NCI-H345 treated with DMSO at 0.1 percent for 48 hours (cell line): Measurements from ENCODE around the gene BRSK1.

Experiments used
- DNase-seq: peaks from one replicate; lab custom pipeline; 2025; ENCODE audit not compliant: unreplicated experiment; lab: John Stamatoyannopoulos, UW

BRSK1 gene

GRCh38 chr19:55273978-55274707 lies 9.7 kb upstream of the BRSK1 start:
- no peak for DNase-seq

GRCh38 chr19:55275851-55276719 lies 7.7 kb upstream of the BRSK1 start:
- no peak for DNase-seq

- DNase-seq, result no peak
Observed at GRCh38 chr19:55276720-55277430, 6.9 kb upstream of the BRSK1 start.

GRCh38 chr19:55277494-55277893 lies 6.3 kb upstream of the BRSK1 start:
- no peak for DNase-seq

DNA sequence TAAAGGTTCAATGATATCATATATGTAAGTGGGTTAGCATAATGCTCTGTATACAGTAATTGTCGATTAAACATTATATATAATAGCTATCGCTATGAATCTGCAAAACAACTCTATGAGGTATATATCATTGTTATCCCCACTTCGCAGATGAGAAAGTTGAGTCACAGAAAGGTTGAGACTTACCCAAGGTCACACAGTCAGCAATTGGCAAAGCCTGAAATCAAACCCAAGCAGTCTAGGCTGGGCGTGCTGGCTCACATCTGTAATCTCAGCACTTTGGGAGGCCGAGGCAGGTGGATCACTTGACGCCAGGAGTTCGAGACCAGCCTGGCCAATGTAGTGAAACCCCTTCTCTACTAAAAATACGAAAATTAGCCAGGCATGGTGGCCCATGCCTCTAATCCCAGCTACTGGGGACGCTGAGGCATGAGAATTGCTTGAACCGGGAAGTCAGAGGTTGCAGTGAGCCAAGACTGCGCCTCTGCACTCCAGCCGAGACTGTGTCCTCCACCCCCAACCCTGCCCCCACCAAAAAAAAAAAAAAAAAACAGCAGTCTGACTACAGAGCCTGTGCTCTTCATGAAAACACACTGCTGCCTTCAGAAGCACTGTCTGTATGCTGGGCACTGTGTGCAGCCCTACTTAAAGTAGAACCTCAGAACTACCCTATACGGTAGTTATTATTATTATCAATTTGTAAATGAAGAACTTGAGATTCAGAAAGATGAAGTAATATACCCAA lies 5.2 kb upstream of the BRSK1 start:
- no peak for DNase-seq

DNA sequence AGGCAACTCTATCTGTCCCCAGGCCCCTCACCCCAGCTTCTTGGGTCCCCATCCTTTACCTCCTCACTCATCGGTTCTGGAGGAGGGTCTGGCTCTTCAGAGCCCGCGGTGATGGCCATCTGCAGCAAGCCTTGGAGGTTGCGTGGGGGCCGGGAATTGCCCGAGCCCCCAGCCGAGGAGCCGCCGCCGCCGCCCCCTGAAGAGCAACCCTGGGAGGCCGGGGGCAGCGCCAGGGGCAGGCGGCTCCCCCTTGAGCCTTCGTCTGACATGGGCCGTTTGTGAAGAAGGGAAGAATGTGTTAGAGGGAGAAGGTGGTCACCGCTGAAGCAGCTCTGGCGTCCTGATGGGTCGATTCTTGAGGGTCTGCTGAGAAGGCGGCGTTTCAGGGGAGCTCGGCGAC lies 4.5 kb upstream of the BRSK1 start:
- DNase-seq, result no peak

- peak; percentile 85 for DNase-seq
Observed at GRCh38 chr19:55279770-55280643, 3.8 kb upstream of the BRSK1 start, which contains the start of gene HSPBP1. Gene HSPBP1 (minus strand): TSS chr19:55280110. CDS start chr19:55279608, 502 bp downstream.

DNA sequence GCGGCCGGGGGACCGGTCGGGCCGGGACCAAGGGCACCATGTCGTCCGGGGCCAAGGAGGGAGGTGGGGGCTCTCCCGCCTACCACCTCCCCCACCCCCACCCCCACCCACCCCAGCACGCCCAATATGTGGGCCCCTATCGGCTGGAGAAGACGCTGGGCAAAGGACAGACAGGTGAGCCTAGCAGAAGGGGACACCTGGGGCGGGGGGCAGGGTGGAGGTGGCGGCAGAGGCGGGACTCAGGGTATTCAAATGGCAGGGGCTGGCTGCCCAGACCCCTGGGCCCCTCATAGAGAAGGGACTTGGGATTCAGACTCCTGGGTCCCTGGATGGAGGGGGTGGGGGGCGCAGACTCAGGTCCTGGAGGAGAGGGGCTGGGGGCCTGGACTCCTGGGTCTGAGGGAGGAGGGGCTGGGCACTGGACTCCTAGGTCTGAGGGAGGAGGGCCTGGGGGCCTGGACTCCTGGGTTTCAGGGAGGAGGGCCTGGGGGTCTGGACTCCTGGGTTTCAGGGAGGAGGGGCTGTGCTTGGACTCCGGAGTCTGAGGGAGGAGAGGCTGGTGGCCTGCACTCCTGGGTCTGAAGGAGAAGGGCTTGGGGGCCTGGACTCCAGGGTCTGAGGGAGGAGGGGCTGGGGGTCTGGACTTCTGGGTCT lies 735 bp downstream of the BRSK1 start:
- no peak for DNase-seq

DNA sequence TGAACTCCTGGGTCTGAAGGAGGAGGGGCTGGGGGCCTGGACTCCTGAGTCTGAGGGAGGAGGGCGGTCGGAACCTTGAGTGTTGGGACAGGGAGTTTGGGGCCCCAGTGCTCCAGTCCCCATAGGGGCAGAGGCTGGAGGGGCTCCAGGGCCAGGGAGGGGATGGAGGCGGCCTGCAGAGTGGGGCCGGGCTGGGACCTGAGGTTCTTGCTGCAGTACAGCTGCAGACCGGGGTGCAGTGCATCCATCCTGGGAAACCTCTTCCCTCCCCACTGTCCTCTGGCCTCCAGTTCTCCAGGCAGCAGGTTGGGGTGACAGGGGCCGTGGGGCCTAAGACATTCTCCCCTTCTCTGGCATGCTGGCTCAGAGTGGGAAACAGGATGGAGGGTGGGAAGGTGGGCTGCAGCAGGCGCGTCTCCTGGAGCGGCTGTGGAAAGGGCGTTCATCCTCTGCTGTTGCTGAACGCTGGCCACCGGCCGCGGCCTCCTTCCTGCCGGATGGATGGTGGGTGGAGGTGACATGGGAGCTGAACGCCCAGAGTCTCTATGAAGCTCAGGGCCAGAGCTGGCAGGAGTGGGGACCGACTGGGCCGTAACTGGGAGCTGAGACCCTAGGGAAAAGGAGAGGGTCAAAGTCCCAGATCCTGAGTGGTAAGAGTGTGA lies 1.6 kb downstream of the BRSK1 start:
- no peak for DNase-seq

DNA sequence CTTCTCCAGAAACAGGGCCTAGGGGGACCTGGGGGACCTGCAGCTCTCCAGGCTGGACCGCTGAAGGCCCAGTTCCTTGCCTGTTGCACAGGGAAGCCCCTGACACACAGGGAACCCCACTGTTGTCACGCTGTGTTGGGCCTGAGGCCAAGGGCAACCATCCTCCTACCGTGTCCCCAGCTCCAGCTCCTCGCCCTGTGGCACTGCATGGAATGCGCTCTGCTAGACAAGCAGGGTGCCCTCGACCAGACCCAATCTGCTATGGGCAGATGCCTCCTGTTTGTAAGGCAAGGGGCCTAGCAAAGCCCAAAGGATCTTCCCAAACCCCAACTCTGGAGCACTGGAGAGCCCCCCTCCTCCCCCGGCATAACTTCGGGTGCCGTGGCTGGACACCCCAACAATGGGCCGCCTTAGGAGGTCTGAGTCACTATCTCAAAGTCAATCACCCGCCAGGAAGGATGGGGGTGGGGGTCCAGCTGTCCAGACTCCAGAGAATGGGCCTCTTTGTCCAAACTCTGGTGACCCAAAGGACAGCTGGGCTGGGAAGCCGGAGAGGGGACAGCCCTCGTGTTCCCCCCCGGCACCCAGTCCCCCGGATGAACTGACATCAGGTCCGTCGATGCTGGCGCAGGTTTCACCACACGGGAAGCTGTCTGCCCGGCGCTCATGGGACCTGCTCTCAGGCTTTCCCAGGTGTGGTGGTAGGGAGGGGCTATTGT lies 3.7 kb downstream of the BRSK1 start:
- no peak for DNase-seq

DNA sequence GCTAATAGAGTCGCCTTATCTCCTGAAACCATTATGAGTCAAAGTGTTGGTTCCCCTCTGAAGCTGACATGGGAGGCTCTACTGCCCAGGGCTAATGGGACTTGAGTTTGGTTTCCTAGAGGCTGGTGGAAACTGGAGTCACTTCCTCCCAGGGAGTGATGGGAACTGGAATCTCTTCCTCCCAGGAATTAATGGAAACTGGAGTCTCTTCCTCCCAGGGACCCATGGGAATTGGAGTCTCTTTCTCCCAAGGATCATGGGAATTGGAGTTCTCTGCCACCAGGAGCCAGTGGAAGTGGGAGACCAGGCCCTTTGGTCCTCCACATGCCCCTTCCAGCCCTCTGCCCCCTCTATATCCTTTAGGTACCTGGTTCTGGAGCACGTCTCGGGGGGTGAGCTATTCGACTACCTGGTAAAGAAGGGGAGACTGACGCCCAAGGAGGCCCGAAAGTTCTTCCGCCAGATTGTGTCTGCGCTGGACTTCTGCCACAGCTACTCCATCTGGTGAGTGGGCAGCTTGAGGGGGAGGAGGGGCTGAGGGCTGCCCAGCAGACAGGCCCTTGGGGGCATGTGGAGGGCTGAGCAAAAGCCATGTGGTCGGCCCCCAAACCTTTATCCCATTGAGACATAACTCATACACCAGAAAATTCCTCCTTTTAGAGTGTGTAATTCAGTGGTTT lies 5.5 kb downstream of the BRSK1 start:
- DNase-seq, result no peak

DNA sequence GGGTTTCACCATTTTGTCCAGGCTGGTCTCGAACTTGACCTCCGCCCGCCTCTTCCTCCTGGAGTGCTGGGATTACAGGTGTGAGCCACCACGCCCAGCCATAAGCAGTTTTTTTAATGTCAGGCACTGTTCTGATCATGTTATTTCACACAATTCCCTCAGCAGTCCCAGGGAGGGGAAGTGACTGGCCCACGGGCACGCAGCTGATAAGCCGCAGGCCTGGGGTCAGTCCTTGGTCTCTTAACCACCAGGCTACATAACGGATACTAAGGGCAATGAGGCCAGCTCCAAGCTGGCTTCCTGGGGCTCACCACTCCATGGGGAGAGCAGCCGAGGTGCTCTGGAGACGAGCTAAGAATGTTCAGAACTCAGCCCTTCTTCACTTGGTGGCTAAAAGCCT lies 13.5 kb downstream of the BRSK1 start:
- no peak for DNase-seq

- DNase-seq, result no peak
Observed at GRCh38 chr19:55299991-55300390, 16.2 kb downstream of the BRSK1 start.

GRCh38 chr19:55300886-55301458 lies 17.2 kb downstream of the BRSK1 start:
- DNase-seq, result no peak

DNA sequence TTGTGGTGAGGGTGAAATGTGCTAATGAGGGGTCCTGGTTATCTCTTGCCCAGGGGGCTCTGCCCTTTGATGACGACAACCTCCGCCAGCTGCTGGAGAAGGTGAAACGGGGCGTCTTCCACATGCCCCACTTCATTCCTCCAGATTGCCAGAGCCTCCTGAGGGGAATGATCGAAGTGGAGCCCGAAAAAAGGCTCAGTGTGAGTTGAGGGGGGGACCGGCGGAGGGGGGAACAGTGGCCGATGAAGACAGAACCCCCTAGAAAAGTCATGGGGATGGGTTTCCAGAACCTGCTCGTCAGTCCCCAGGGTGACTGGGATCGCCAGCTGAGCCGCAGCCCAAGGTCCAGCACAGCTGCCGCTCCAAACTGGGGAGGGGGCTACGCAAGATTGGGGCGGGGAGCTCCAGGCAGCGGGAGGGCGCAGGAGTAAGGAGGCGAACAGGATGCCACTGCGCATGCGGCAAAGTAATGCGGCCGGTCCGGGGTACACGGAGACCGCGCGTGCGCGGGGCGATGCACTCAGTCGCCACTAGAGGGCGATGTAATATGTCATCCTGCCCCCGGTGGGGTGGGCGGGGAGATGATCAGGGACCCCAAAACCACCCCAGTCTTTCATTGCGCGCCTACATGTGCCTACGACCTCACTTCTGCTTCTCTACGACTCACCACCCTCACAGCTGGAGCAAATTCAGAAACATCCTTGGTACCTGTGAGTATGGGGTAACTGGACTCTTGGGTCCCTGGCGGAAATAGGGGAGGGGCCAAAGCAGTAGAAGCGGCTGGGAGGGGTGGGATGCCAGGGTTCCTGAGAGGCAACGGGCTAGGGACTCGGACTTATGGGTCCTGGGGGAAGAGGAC lies 17.9 kb downstream of the BRSK1 start:
- peak; percentile 50 for DNase-seq

GRCh38 chr19:55302318-55302703 lies 18.5 kb downstream of the BRSK1 start:
- no peak for DNase-seq
